Body of pancreas (tissue), 4 donors: ENCODE data around the gene UBE2D4. TPM values are rescaled to one million over a fixed set of nuclear protein-coding genes. Genes with fewer than 3 reads are reported as not detected.

Experiments used
- ATAC-seq: fragments of 150-250 bp; one replicate; pipeline ENCODE4 v1.9.1; 2016
- DNase-seq, 4 donors: peaks; one replicate each; pipeline ENCODE4 v3.0.0-alpha.2; 2019
- H3K27ac ChIP-seq, 4 donors: fragments of 200-600 bp; sonication (generic); 1 replicate in 3 of 4; 2 replicates in 1 of 4; pipeline versions ENCODE4 v1.5.1 to v1.6.1; 2016 to 2019; ENCODE audit warnings: mild to moderate bottlenecking in 1 of 4, mixed read lengths in 1 of 4, moderate library complexity in 1 of 4
- H3K27me3 ChIP-seq, 2 donors: fragments of 200-600 bp; sonication (generic); one replicate each; pipeline ENCODE4 v1.6.0; 2016; ENCODE audit warnings: mild to moderate bottlenecking in 1 of 2
- H3K36me3 ChIP-seq, 2 donors: fragments of 200-600 bp; sonication (generic); replicated peaks in 1 of 2; 2 replicates each; pipeline ENCODE4 v1.5.1; 2016; ENCODE audit warnings: low read depth in 2 of 2; ENCODE audit not compliant: insufficient read depth in 1 of 2
- H3K4me1 ChIP-seq: fragments of 200-600 bp; sonication (generic); one replicate; pipeline ENCODE4 v1.6.0; 2016
- H3K4me3 ChIP-seq, 2 donors: fragments of 200-600 bp; sonication (generic); 1 replicate in 1 of 2; 2 replicates in 1 of 2; pipeline ENCODE4 v1.5.1; 2016 to 2019
- H3K9me3 ChIP-seq, 3 donors: fragments of 200-600 bp; sonication (generic); 1 replicate in 2 of 3; 2 replicates in 1 of 3; pipeline ENCODE4 v1.5.1; 2016
- POLR2A ChIP-seq, 3 donors: fragments of 450-650 bp; IDR thresholded peaks; one replicate each; pipeline ENCODE4 v1.6.1; 2016; ENCODE audit warnings: antibody characterized with exemption in 3 of 3, mild to moderate bottlenecking in 2 of 3
- WGBS, 2 donors: methylation state at CpG; one replicate each; pipeline ENCODE4 v1.1.5; 2017; 5-methylcytosine and 5-hydroxymethylcytosine counted together
- intact Hi-C: fragments of 100-400 bp; cut with DNase I; formaldehyde crosslinking; loops from one replicate; pipeline ENCODE4 v1.15.1; 2023
- total RNA-seq, 2 donors: library from RNA; depleted of rRNA; stranded (reverse); fragments of >200 nt; gene quantifications; one replicate each; pipeline ENCODE4 v1.1.0, GENCODE V29; 2016
- TF ChIP-seq, protein P1 (sequence below), 7 experiments: fragments of 450-650 bp in 4 of 7; fragments of 200-600 bp in 3 of 7; sonication (generic) in 3 of 7; IDR thresholded peaks; one replicate each; pipeline ENCODE4 v1.5.1; 2016 to 2019; ENCODE audit warnings: antibody characterized with exemption in 7 of 7

Gene UBE2D4
- total RNA-seq, 2 donors from 2014 or later, result 16.5 to 18.4 TPM

DNA sequence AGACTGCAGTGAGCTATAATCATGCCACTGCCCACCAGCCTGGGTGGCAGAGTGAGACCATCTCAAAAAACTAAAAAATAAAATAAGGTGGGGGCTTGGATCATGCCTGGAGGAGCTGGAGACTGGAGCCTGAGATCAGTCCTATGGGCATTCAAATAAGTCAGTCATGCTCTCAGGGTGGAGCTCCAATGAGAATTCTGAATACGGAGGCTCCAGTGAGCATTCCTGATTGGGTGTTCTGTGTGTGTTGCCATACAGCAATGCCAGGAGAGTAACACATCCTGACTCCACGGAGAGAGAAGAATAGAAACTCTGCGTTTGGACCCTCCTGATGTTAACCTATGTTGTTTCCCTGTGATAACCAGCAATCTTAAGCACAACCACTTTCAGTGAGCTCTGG is 16.0 kb downstream of the UBE2D4 start:
- H3K4me3 ChIP-seq, result no peak overlapping the region
- WGBS, 2 donors, result 63 to 74% methylated on average over 3 of the region's 3 CpGs
- H3K36me3 ChIP-seq, result no peaks in the 10 kb centered on the region
- no peak for DNase-seq
- H3K4me1 ChIP-seq, result peaks cover 50% of the 10 kb centered on the region
- no peak overlapping the region for H3K27ac ChIP-seq
- H3K9me3 ChIP-seq, result no peaks in the 10 kb centered on the region
- no peaks in the 10 kb centered on the region for H3K27me3 ChIP-seq
- TF ChIP-seq, protein P1, sequence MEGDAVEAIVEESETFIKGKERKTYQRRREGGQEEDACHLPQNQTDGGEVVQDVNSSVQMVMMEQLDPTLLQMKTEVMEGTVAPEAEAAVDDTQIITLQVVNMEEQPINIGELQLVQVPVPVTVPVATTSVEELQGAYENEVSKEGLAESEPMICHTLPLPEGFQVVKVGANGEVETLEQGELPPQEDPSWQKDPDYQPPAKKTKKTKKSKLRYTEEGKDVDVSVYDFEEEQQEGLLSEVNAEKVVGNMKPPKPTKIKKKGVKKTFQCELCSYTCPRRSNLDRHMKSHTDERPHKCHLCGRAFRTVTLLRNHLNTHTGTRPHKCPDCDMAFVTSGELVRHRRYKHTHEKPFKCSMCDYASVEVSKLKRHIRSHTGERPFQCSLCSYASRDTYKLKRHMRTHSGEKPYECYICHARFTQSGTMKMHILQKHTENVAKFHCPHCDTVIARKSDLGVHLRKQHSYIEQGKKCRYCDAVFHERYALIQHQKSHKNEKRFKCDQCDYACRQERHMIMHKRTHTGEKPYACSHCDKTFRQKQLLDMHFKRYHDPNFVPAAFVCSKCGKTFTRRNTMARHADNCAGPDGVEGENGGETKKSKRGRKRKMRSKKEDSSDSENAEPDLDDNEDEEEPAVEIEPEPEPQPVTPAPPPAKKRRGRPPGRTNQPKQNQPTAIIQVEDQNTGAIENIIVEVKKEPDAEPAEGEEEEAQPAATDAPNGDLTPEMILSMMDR (IDR thresholded peaks at IDR 0.05), result no peak
- TF ChIP-seq POLR2A (IDR thresholded peaks at IDR 0.05), result no peak
- intact Hi-C loops, result no loop called here
- ATAC-seq, result no peak

DNA sequence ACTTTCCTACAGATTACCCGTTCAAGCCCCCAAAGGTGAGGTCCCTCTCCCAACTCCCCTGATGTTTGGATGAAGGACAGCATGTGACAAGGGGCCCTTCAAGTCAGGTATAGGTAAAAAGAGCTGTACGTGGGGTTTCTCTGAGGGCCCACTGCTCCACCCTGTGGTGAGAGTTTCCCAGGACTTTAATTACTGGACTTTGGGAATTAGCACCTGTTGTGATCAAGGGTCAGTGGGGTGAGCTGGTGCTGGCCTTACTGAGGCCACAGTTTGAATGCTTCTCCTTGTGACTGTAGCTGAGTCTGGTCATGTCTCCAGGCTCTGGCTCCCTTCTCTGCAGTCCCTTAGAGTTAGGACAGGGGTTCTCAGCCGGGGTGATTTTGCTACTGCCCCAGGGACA is 16.8 kb downstream of the UBE2D4 start:
- peaks cover 43% of the 10 kb centered on the region for H3K4me1 ChIP-seq
- no peaks in the 10 kb centered on the region for H3K36me3 ChIP-seq
- no peak overlapping the region for H3K4me3 ChIP-seq
- intact Hi-C loops, result no loop called here
- no peaks in the 10 kb centered on the region for H3K9me3 ChIP-seq
- peak; percentile 59 for ATAC-seq
- WGBS, 2 donors, result 20 to 30% methylated on average over 2 to 3 of the region's 3 CpGs
- no peaks in the 10 kb centered on the region for H3K27me3 ChIP-seq
- DNase-seq, result peak; percentile 60 to 79 (median 69)
- TF ChIP-seq, protein P1 (IDR thresholded peaks at IDR 0.05), result peak; percentile 34 to 71 (median 53)
- no peak for TF ChIP-seq POLR2A (IDR thresholded peaks at IDR 0.05)
- peak overlapping the region in 3 of 4 donors; percentile 14 to 57 (median 29) for H3K27ac ChIP-seq

DNA sequence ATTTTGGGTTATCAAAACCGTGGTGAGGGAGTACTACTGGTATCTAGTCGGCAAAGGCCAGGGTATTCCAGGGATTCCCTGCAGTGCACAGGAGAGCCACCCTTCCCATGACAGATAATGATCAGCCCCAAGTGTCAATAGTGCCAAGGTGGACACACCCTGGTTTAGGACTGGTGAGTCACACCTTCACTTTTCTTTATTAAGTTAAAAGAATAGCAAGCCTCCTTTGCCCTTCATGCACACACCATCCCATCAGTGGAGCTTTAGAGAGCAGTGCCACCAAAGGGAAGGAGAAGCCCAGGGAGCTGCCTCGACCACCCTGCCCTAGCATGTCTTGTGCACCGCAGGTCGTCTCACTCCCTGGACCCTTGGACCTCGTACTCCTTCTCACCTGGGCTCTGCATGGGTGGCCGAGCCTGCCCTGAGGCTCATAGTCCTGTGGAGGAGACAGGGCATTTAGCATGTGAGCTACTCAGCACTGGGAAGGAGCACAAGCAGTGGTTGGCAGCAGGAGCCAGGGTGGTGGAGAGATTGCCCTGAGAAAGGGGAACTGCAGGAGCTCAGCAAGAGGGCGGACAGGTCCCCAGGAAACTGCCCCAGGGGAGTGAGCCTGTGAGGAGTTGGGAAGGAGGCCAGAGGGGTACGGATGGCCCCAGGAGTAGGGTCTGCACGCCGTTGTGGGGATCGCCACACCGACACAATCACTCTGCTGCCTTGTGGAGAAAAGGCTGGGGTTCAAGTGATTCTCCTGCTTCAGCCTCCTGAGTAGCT is 17.4 kb downstream of the UBE2D4 start:
- no peak for DNase-seq
- WGBS, 2 donors, result 76 to 80% methylated on average over 7 to 13 of the region's 13 CpGs

DNA sequence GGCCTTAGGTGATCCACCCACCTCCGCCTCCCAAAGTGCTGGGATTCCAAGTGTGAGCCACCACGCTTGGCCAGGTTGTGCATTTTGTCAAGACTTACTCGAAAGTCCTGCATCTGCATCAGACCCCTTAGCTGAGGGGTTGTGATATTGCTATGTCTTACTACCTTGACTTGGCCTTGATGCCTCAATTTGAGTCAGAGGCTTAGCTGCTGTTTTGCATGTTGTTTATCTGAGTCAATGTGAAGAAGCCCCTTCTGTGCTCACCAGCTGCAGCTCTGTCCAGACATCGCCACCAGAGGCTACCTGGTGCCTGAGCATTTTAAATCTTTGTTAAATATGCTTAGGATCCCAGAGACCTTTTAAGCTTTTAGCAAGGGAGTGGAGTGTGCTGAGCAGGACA is 18.1 kb downstream of the UBE2D4 start:
- intact Hi-C loops, result no loop called here
- WGBS, 2 donors, result 95 to 97% methylated on average over 4 of the region's 4 CpGs
- peak overlapping the region in 2 of 4 donors; percentile 14 to 57 for H3K27ac ChIP-seq
- H3K27me3 ChIP-seq, result no peaks in the 10 kb centered on the region
- DNase-seq (no peak), ATAC-seq (no peak)
- TF ChIP-seq, protein P1 (IDR thresholded peaks at IDR 0.05), result no peak
- no peak for TF ChIP-seq POLR2A (IDR thresholded peaks at IDR 0.05)
- no peak overlapping the region for H3K4me3 ChIP-seq
- peaks cover 3 to 7% of the 10 kb centered on the region in 2 donors for H3K36me3 ChIP-seq
- peaks cover 30% of the 10 kb centered on the region for H3K4me1 ChIP-seq
- H3K9me3 ChIP-seq, result no peaks in the 10 kb centered on the region

More for the DNA sequence above, 17.4 kb downstream of the UBE2D4 start:
- no peak for TF ChIP-seq POLR2A (IDR thresholded peaks at IDR 0.05)
- TF ChIP-seq, protein P1 (IDR thresholded peaks at IDR 0.05), result no peak
- no peak for ATAC-seq
- H3K4me3 ChIP-seq, result no peak overlapping the region
- no peaks in the 10 kb centered on the region for H3K9me3 ChIP-seq
- peak overlapping the region in 3 of 4 donors; percentile 14 to 57 (median 29) for H3K27ac ChIP-seq
- no peaks in the 10 kb centered on the region for H3K27me3 ChIP-seq
- peaks cover under 1% of the 10 kb centered on the region in 2 donors for H3K36me3 ChIP-seq
- intact Hi-C loops, result no loop called here
- H3K4me1 ChIP-seq, result peaks cover 37% of the 10 kb centered on the region

DNA sequence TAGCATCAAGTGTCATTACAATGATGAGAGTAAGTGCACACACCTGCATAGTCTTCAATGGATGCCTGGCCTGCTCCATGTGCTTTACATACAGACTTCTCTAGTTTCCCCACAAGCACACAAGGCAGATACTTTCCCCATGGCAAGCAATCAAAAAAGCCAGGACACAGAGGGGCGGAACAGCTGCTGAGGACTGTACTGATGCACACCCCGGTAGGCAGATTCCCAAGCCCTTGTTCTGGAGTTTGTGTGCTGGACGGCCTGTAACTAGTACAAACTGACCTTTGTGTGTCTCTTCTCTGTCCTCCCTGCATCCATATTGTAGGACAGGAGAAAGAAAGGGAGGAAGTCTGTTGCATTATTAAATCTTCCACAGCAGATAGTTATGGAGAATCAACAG is 25.8 kb downstream of the UBE2D4 start:
- ATAC-seq (no peak), DNase-seq (no peak)
- no peaks in the 10 kb centered on the region for H3K27me3 ChIP-seq
- TF ChIP-seq, protein P1 (IDR thresholded peaks at IDR 0.05), result no peak
- no peak for TF ChIP-seq POLR2A (IDR thresholded peaks at IDR 0.05)
- peaks cover 16 to 18% of the 10 kb centered on the region in 2 donors for H3K36me3 ChIP-seq
- no peak overlapping the region for H3K27ac ChIP-seq
- H3K9me3 ChIP-seq, result no peaks in the 10 kb centered on the region
- no peak overlapping the region for H3K4me3 ChIP-seq
- H3K4me1 ChIP-seq, result no peaks in the 10 kb centered on the region
- WGBS, 2 donors, result 87 to 97% methylated on average over 3 of the region's 3 CpGs
- intact Hi-C loops, result no loop called here
